ENCODE data around the gene OR5AC2. TPM values are rescaled to one million over a fixed set of nuclear protein-coding genes. Genes with fewer than 3 reads are reported as not detected.

Gene OR5AC2
- total and polyA plus RNA-seq, 8 donors, result not detected

GRCh38 chr3:98041350-98041749, 45.6 kb upstream of the OR5AC2 start:
- no peaks in the 10 kb centered on the region for H3K36me3 ChIP-seq
- WGBS, 5 donors, result 83 to 95% (median 92%) methylated on average over 1 of the region's 1 CpG
- TF ChIP-seq POLR2A (IDR thresholded peaks at IDR 0.05) (no peak), CTCF (IDR thresholded peaks at IDR 0.05) (no peak), POLR2AphosphoS5 (IDR thresholded peaks at IDR 0.05) (no peak), EP300 (IDR thresholded peaks at IDR 0.05) (no peak)
- H3K4me3 ChIP-seq, result no peak overlapping the region
- intact Hi-C loops (cut with DNase I; ENCODE audit: low total_unique reads), result no loop called here
- no peak for DNase-seq
- H3K27ac ChIP-seq, result no peak overlapping the region
- H3K4me1 ChIP-seq, result peaks cover 0 to 7% (median 6%) of the 10 kb centered on the region in 4 donors
- peaks cover 0 to 6% (median 0%) of the 10 kb centered on the region in 4 donors for H3K9me3 ChIP-seq
- peaks cover 0 to 16% (median 0%) of the 10 kb centered on the region in 3 donors for H3K27me3 ChIP-seq

GRCh38 chr3:98048586-98048985, 38.4 kb upstream of the OR5AC2 start:
- Histone ChIP-seq H3K27ac (no peak overlapping the region), H3K4me1 (no peaks in the 10 kb centered on the region), H3K27me3 (no peaks in the 10 kb centered on the region), H3K4me3 (no peak overlapping the region), H3K36me3 (no peaks in the 10 kb centered on the region), H3K9me3 (no peaks in the 10 kb centered on the region)
- 12 to 31% (median 21%) methylated on average over 1 of the region's 1 CpG for WGBS, 5 donors
- no peak for DNase-seq
- TF ChIP-seq POLR2AphosphoS5 (IDR thresholded peaks at IDR 0.05) (no peak), POLR2A (IDR thresholded peaks at IDR 0.05) (no peak), EP300 (IDR thresholded peaks at IDR 0.05) (no peak), CTCF (IDR thresholded peaks at IDR 0.05) (no peak)
- intact Hi-C loops (cut with DNase I; ENCODE audit: low total_unique reads), result no loop called here

- no peak overlapping the region for H3K4me3 ChIP-seq
- H3K36me3 ChIP-seq, result no peaks in the 10 kb centered on the region
- no peak overlapping the region for H3K27ac ChIP-seq
- no peaks in the 10 kb centered on the region for H3K4me1 ChIP-seq
- 46 to 86% (median 84%) methylated on average over 1 of the region's 1 CpG for WGBS, 5 donors
- intact Hi-C loops (cut with DNase I; ENCODE audit: low total_unique reads), result no loop called here
- H3K27me3 ChIP-seq, result no peaks in the 10 kb centered on the region
- no peak for TF ChIP-seq CTCF (IDR thresholded peaks at IDR 0.05)
- TF ChIP-seq POLR2A (IDR thresholded peaks at IDR 0.05), result no peak
- TF ChIP-seq EP300 (IDR thresholded peaks at IDR 0.05), result no peak
- TF ChIP-seq POLR2AphosphoS5 (IDR thresholded peaks at IDR 0.05), result no peak
- DNase-seq, result no peak
- no peaks in the 10 kb centered on the region for H3K9me3 ChIP-seq
Observed at GRCh38 chr3:98049271-98049670, 37.7 kb upstream of the OR5AC2 start.

- Histone ChIP-seq H3K4me3 (no peak overlapping the region), H3K9me3 (no peaks in the 10 kb centered on the region), H3K4me1 (no peaks in the 10 kb centered on the region), H3K36me3 (no peaks in the 10 kb centered on the region), H3K27me3 (no peaks in the 10 kb centered on the region), H3K27ac (no peak overlapping the region)
- TF ChIP-seq EP300 (IDR thresholded peaks at IDR 0.05) (no peak), POLR2AphosphoS5 (IDR thresholded peaks at IDR 0.05) (no peak), CTCF (IDR thresholded peaks at IDR 0.05) (no peak), POLR2A (IDR thresholded peaks at IDR 0.05) (no peak)
- DNase-seq, result no peak
- intact Hi-C loops (cut with DNase I; ENCODE audit: low total_unique reads), result no loop called here
Observed at GRCh38 chr3:98056035-98056434, 30.9 kb upstream of the OR5AC2 start.
